Transverse colon (tissue), 4 donors: ENCODE results near the gene CYP4F8. TPM values are rescaled to one million over a fixed set of nuclear protein-coding genes. Genes with fewer than 3 reads are reported as not detected.

ENCODE experiments used
- DNase-seq: peaks from one replicate; pipeline ENCODE4 v3.0.0-alpha.2; 2019
- H3K27ac ChIP-seq, 4 donors: fragments of 200-600 bp; sonication (generic); 2 replicates each; pipeline ENCODE4 v1.5.1; 2016 to 2018; ENCODE audit warnings: inconsistent platforms in 4 of 4
- H3K27me3 ChIP-seq: fragments of 200-600 bp; sonication (generic); 2 replicates; pipeline ENCODE4 v1.5.1; 2017; ENCODE audit warnings: inconsistent platforms
- H3K36me3 ChIP-seq, 4 donors: fragments of 200-600 bp; sonication (generic); 2 replicates each; pipeline ENCODE4 v1.5.1; 2017 to 2019; ENCODE audit warnings: inconsistent platforms in 4 of 4
- H3K4me1 ChIP-seq, 4 donors: fragments of 200-600 bp; sonication (generic); 2 replicates each; pipeline ENCODE4 v1.5.1; 2017 to 2020; ENCODE audit warnings: inconsistent platforms in 4 of 4
- H3K4me3 ChIP-seq, 4 donors: fragments of 200-600 bp; sonication (generic); 1 replicate in 1 of 4; 2 replicates in 3 of 4; pipeline versions ENCODE4 v1.5.1 to v1.6.1; 2017 to 2019; ENCODE audit warnings: inconsistent platforms in 4 of 4
- H3K9me3 ChIP-seq, 2 donors: fragments of 200-600 bp; sonication (generic); 2 replicates each; pipeline ENCODE4 v1.5.1; 2017 to 2019; ENCODE audit warnings: inconsistent platforms in 2 of 2
- EP300 ChIP-seq: sonication (generic); formaldehyde crosslinking; IDR thresholded peaks from one replicate; pipeline ENCODE4 v1.6.1; 2017; ENCODE audit warnings: antibody characterized with exemption, low read depth
- POLR2A ChIP-seq: fragments of 450-650 bp; IDR thresholded peaks from one replicate; pipeline ENCODE4 v1.6.1; 2016; ENCODE audit warnings: antibody characterized with exemption, mild to moderate bottlenecking, moderate library complexity
- POLR2AphosphoS5 ChIP-seq, 3 donors: sonication (generic); formaldehyde crosslinking; IDR thresholded peaks; one replicate each; pipeline ENCODE4 v1.6.1; 2016; ENCODE audit warnings: antibody characterized with exemption in 3 of 3
- WGBS, 2 donors: methylation state at CpG; one replicate each; pipeline ENCODE4 v1.1.5; 2018; ENCODE audit warnings: low coverage in 1 of 2; 5-methylcytosine and 5-hydroxymethylcytosine counted together
- in situ Hi-C, 4 donors: fragments of 200-750 bp; cut with MboI; loops; one replicate each; pipeline versions ENCODE4 v1.15.0 to v1.15.1; 2017; ENCODE audit warnings: low sequenced_read_pairs in 3 of 4, low pct_ligation_motif_present in 1 of 4, low pct_unique_long_range_greater_than_20kb in 1 of 4
- intact Hi-C: fragments of 100-400 bp; cut with DNase I; formaldehyde crosslinking; loops from one replicate; pipeline ENCODE4 v1.15.1; 2023; ENCODE audit warnings: low total_unique reads
- total RNA-seq, 4 donors: library from RNA; depleted of rRNA; stranded (reverse); fragments of >200 nt; gene quantifications; one replicate each; pipeline ENCODE4 v1.1.0, GENCODE V29; 2016
- TF ChIP-seq, protein P1 (sequence below), 5 experiments: fragments of 200-600 bp in 3 of 5; fragments of 450-650 bp in 2 of 5; sonication (generic) in 3 of 5; IDR thresholded peaks; 1 replicate in 2 of 5; 2 replicates in 3 of 5; pipeline ENCODE4 v1.5.1; 2016 to 2017; ENCODE audit warnings: antibody characterized with exemption in 5 of 5, inconsistent platforms in 3 of 5, mild to moderate bottlenecking in 2 of 5, moderate library complexity in 1 of 5

Gene CYP4F8
- not detected for total RNA-seq

GRCh38 chr19:15614507-15615379 is at the start of gene CYP4F8:
CYP4F8 (plus strand) TSS chr19:15615218; CDS start chr19:15615617, 399 bp downstream.
- 45% methylated on average over 8 of the region's 8 CpGs; no CpG with 5 or more reads in 1 of the 2 donors for WGBS, 2 donors
- DNase-seq: no peak
- no peaks in the 10 kb centered on the region for H3K36me3 ChIP-seq
- no peak within 1 kb of the TSS for H3K27ac ChIP-seq
- in situ Hi-C loops (loop anchor here in 2 of 4 donors (25.0 kb wide), 1 partner anchor 398 kb away; no protein-coding TSS in a partner anchor), intact Hi-C loops (no loop called here)
- no peak within 1 kb of the TSS for H3K4me3 ChIP-seq
- H3K9me3 ChIP-seq: no peaks in the 10 kb centered on the region
- no peak for TF ChIP-seq EP300
- TF ChIP-seq, protein P1, sequence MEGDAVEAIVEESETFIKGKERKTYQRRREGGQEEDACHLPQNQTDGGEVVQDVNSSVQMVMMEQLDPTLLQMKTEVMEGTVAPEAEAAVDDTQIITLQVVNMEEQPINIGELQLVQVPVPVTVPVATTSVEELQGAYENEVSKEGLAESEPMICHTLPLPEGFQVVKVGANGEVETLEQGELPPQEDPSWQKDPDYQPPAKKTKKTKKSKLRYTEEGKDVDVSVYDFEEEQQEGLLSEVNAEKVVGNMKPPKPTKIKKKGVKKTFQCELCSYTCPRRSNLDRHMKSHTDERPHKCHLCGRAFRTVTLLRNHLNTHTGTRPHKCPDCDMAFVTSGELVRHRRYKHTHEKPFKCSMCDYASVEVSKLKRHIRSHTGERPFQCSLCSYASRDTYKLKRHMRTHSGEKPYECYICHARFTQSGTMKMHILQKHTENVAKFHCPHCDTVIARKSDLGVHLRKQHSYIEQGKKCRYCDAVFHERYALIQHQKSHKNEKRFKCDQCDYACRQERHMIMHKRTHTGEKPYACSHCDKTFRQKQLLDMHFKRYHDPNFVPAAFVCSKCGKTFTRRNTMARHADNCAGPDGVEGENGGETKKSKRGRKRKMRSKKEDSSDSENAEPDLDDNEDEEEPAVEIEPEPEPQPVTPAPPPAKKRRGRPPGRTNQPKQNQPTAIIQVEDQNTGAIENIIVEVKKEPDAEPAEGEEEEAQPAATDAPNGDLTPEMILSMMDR (IDR thresholded peaks at IDR 0.05): no peak
- H3K4me1 ChIP-seq: no peaks in the 10 kb centered on the region
- peaks cover 5% of the 10 kb centered on the region for H3K27me3 ChIP-seq

DNA sequence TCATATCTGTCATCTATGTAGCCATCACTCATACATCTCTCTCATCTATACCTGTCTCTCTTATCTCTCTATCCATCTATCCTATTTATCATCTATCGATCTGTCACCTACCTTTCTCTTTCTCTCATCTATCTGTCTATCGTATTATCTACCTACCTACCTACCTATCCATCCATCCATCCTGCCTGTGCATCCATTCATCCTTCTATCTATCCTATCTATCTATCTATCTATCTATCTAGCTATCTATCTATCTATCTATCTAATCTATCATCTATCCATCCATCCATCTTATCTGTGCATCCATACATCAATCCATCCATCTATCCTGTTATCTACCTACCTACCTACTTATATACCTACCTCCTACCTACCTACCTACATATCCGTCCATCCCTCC is 44.6 kb upstream of the CYP4F8 start:
- 83 to 86% methylated on average over 3 of the region's 3 CpGs for WGBS, 2 donors
- no peak overlapping the region for H3K27ac ChIP-seq
- intact Hi-C loops (no loop called here), in situ Hi-C loops (no loop called here)
- DNase-seq: no peak
- no peaks in the 10 kb centered on the region for H3K9me3 ChIP-seq
- no peak for TF ChIP-seq EP300
- TF ChIP-seq POLR2A: no peak
- TF ChIP-seq, protein P1 (IDR thresholded peaks at IDR 0.05): no peak
- TF ChIP-seq POLR2AphosphoS5 (IDR thresholded peaks at IDR 0.05): no peak
- no peaks in the 10 kb centered on the region for H3K36me3 ChIP-seq
- H3K4me1 ChIP-seq: no peaks in the 10 kb centered on the region
- peaks cover 5% of the 10 kb centered on the region for H3K27me3 ChIP-seq
- H3K4me3 ChIP-seq: no peak overlapping the region

- Histone ChIP-seq H3K4me3 (no peak overlapping the region), H3K27ac (no peak overlapping the region), H3K27me3 (peaks cover 5% of the 10 kb centered on the region), H3K4me1 (no peaks in the 10 kb centered on the region), H3K36me3 (no peaks in the 10 kb centered on the region), H3K9me3 (no peaks in the 10 kb centered on the region)
- in situ Hi-C loops (no loop called here), intact Hi-C loops (no loop called here)
- 81% methylated on average over 6 of the region's 6 CpGs; no CpG with 5 or more reads in 1 of the 2 donors for WGBS, 2 donors
- no peak for DNase-seq
- TF ChIP-seq EP300: no peak
- TF ChIP-seq, protein P1 (IDR thresholded peaks at IDR 0.05): no peak
- no peak for TF ChIP-seq POLR2AphosphoS5 (IDR thresholded peaks at IDR 0.05)
These were observed 39.6 kb upstream of the CYP4F8 start for GRCh38 chr19:15575406-15575805.

DNA sequence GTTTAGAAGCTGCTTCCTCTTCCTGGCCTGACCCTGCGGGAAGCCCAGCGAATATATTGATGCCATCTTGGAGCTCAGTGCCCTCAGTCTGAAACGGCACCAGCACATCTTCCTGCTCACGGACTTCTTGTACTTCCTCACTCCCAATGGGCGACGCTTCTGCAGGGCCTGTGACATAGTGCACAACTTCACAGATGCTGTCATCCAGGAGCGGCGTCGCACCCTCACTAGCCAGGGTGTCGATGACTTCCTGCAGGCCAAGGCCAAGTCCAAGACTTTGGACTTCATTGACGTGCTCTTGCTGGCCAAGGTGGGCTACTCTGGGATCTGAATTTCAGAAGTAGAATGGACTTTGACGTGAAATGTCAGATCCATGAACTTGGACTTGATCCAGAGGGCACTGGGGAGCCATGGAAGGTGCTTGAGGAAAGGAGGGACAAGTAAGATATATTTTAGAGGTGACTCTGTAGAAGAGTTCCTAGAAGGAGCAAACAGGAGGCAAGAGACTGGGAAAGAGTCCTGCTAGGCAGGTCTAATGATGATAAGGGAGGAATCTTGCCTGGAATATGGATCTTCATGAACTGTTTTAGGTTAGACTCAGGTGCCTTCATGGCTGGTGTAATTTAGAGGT is 38.4 kb upstream of the CYP4F8 start:
- intact Hi-C loops (no loop called here), in situ Hi-C loops (no loop called here)
- Histone ChIP-seq H3K27ac (no peak overlapping the region), H3K4me3 (no peak overlapping the region), H3K27me3 (peaks cover 5% of the 10 kb centered on the region), H3K36me3 (no peaks in the 10 kb centered on the region), H3K4me1 (no peaks in the 10 kb centered on the region), H3K9me3 (no peaks in the 10 kb centered on the region)
- no peak for DNase-seq
- 80% methylated on average over 12 of the region's 12 CpGs; no CpG with 5 or more reads in 1 of the 2 donors for WGBS, 2 donors
- TF ChIP-seq, protein P1 (IDR thresholded peaks at IDR 0.05): no peak
- TF ChIP-seq POLR2A (no peak), POLR2AphosphoS5 (IDR thresholded peaks at IDR 0.05) (no peak), EP300 (no peak)
